ENCODE measurements around the gene MC2R.

DNA sequence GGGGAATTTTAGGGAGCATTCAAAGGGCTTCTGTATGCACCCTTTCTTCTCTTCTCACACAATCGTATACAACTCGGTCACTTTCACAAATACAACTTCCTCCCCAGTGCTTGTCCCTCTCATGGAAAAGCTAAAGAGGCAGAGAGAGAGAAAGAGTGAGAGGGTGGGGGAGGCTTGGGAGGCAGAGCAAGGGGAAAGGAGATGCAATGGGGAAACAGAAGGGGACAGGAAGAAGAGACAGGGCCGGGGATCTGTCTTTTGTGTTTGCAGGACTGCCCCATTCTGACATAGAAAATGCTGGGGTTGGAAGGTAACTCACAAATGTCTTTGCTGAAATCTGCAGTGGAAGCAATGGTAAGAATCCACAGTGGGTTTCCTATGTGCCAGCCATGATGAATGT lies 2.1 kb upstream of the MC2R start:
- TF ChIP-seq EZH2 (IDR thresholded peaks at IDR 0.05; ENCODE audit: borderline replicate concordance, low read length) = no peak
- TF ChIP-seq, protein P1, sequence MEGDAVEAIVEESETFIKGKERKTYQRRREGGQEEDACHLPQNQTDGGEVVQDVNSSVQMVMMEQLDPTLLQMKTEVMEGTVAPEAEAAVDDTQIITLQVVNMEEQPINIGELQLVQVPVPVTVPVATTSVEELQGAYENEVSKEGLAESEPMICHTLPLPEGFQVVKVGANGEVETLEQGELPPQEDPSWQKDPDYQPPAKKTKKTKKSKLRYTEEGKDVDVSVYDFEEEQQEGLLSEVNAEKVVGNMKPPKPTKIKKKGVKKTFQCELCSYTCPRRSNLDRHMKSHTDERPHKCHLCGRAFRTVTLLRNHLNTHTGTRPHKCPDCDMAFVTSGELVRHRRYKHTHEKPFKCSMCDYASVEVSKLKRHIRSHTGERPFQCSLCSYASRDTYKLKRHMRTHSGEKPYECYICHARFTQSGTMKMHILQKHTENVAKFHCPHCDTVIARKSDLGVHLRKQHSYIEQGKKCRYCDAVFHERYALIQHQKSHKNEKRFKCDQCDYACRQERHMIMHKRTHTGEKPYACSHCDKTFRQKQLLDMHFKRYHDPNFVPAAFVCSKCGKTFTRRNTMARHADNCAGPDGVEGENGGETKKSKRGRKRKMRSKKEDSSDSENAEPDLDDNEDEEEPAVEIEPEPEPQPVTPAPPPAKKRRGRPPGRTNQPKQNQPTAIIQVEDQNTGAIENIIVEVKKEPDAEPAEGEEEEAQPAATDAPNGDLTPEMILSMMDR (conservative IDR thresholded peaks at IDR 0.05 in 1 of 2, IDR thresholded peaks at IDR 0.05 in 1 of 2; ENCODE audit: extremely low read depth in 1 of 2, insufficient read depth in 1 of 2, low read depth in 1 of 2, low read length in 2 of 2) = no peak
